H1 (cell line): Measurements from ENCODE around the gene GPR26. TPM values are rescaled to one million over a fixed set of nuclear protein-coding genes. Genes with fewer than 3 reads are reported as not detected.

Source experiments
- TEAD4 ChIP-seq: IDR thresholded peaks from 2 replicates; pipeline ENCODE4 v1.6.1; 2012; ENCODE audit warnings: low read depth, low read length, inconsistent platforms, mixed read lengths
- USF2 ChIP-seq: IDR thresholded peaks from 2 replicates; pipeline ENCODE4 v1.6.1; 2011; ENCODE audit warnings: low read length, improper control_type of control experiment
- polyA plus RNA-seq, 7 experiments: library from polyadenylated mRNA; depleted of rRNA in 3 of 7; stranded (reverse) in 5 of 7; unstranded in 2 of 7; fragments of >200 nt in 5 of 7; fragments of 200-250 nt in 2 of 7; gene quantifications; 1 replicate in 5 of 7; 2 replicates in 1 of 7; 4 replicates in 1 of 7; pipeline versions ENCODE4 v1.2.1 to v1.2.3, GENCODE V29; 2011 to 2013; ENCODE audit warnings: missing spikeins in 2 of 7, mixed read lengths in 2 of 7
- total RNA-seq: library from RNA; stranded (reverse); fragmentation: NEBNext Ultra II Directional; extraction: Animal tissue kit (Norgen Biotek cat#: 25700); gene quantifications from 2 replicates; pipeline ENCODE4 v1.2.1, GENCODE V29; 2021

The GPR26 gene
- total and polyA plus RNA-seq, 2 of the 8 experiments (the other 6 are each of a cell fraction or from before 2014, with no cell fraction given): 0.09 to 0.21 TPM

DNA sequence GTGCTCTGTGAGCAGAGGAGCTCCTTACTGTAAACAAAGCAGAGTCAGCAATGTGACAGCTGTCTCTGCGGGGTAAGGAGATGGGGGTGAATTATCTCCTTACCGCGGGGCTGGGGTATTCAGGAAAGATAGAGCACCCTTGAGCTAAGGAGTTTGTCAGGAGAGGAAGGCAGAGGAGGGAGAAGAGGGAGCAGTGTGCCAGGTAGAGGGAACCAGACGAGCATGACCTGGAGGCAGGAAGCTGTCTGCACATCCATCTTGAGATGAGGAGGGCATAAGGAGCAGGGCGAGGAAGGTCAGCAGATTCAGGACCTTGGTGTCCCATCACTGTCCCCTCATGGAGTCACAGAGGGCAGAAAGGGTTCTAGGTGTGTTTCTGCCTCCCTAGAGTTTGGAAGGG lies 32.5 kb upstream of the GPR26 start (continued):
- TF ChIP-seq USF2: no peak
- no peak for TF ChIP-seq TEAD4
